Measurements from ENCODE around the gene GDF15.

GDF15 gene

DNA sequence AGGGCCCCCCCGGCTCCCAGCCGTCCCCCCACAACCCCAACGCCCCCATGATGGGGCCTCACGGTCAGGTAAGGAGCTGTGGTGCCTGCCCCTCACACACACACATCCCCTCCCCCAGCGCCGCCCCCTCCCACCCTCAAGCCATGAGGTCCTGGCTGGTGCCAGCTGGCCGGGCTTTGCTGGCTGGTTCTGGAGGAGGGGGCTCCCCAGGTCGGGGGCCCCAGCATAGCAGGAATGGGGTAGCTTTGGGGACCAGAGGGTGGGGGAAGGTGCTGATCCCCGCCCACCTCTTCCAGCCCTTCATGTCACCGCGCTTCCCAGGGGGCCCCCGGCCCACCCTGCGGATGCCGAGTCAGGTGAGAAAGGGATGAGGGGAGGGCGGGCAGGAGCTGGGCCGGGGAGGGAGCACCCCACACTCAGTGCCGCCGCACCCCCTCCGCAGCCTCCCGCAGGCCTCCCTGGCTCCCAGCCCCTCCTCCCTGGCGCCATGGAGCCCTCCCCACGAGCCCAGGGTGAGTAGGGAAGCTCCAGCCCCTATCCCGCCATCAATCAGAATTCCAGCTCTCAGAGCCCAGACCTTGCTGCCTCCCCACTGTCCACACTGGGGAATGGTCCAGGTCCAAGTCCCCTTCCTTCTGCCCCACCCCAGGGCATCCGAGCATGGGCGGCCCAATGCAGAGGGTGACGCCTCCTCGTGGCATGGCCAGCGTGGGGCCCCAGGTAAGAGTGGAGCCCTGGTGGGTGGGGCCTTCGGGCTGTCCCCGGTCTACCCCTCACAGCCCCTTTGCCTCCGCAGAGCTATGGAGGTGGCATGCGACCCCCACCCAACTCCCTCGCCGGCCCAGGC, 45.6 kb downstream of the GDF15 start:
- no peak for DNase-seq
- TF ChIP-seq POLR2A (IDR thresholded peaks at IDR 0.05; ENCODE audit: low read length) (no peak), GATA1 (IDR thresholded peaks at IDR 0.05; ENCODE audit: low read depth, low read length) (no peak)

GRCh38 chr19:18432275-18433014, 46.5 kb downstream of the GDF15 start:
- DNase-seq = no peak
- TF ChIP-seq GATA1 (IDR thresholded peaks at IDR 0.05; ENCODE audit: low read depth, low read length) (no peak), POLR2A (IDR thresholded peaks at IDR 0.05; ENCODE audit: low read length) (no peak)

- DNase-seq = no peak
- TF ChIP-seq GATA1 (IDR thresholded peaks at IDR 0.05; ENCODE audit: low read depth, low read length) = no peak
- TF ChIP-seq POLR2A (IDR thresholded peaks at IDR 0.05; ENCODE audit: low read length) = no peak
Observed at GRCh38 chr19:18433015-18433691, 47.2 kb downstream of the GDF15 start.

DNA sequence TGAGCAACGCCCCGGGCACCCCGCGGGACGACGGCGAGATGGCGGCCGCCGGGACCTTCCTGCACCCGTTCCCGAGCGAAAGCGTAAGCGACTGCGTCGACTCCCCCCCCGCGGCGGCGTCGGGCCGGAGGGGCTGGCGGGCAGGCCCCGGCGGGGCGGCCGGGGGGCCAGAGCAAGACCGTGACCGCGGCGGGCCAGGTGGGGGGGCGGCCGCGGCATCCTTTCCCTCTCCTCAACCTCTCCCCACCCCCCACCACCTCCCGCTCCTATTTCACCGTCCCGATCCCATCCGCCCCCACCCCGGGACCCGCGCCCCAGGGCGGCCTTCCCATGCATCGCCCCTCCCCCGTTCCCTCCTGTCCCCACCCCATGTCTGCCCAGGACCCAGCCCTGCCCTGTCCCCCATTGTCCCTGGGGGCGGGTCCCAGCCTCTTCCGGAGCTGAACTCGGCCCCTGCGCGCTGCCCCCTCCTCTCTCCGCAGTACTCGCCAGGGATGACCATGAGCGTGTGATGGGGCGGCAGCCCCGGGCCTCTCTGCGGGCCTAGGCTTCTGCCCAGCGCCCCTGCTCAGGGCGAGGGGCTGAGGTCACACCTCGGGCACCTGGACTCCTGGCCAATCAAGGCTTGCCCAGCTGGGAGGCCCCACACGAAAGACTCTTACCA, 47.9 kb downstream of the GDF15 start:
- no peak for TF ChIP-seq POLR2A (IDR thresholded peaks at IDR 0.05; ENCODE audit: low read length)
- TF ChIP-seq GATA1 (IDR thresholded peaks at IDR 0.05; ENCODE audit: low read depth, low read length) = no peak
- no peak for DNase-seq

GRCh38 chr19:18434411-18435175, 48.6 kb downstream of the GDF15 start:
- TF ChIP-seq POLR2A (IDR thresholded peaks at IDR 0.05; ENCODE audit: low read length) (no peak), GATA1 (IDR thresholded peaks at IDR 0.05; ENCODE audit: low read depth, low read length) (no peak)
- no peak for DNase-seq

DNA sequence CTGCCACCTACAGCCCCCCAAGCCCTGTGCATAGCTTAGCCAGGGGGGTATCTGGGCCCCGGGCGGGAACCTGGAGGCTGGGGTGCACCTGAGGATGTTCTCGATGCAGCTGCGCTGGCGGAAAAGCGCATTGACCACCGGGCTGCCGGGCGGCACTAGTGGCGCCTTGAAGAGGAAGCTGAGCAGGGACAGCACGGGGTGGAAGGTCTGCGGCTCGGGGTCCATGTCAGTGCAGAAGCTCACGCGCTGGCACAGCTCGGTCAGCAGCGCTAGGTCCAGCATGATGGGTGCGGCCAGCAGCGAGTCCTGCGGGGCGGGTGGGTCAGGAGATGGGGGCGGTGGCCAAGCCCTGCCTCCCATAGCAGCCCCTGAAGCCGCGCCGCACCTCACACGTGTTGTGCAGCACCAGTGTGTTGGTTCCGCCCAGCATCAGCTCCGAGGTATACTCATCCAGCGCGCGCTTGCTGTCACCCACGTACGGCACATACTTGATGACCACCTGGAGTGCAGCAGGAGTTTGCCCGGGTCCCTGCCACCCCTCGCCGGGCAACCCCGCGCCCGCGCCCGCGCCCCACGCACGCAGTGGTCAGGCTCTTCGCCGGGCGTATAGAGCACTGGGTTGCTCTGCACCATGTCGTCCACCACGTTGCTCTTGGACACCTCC, 49.4 kb downstream of the GDF15 start:
- no peak for TF ChIP-seq GATA1 (IDR thresholded peaks at IDR 0.05; ENCODE audit: low read depth, low read length)
- no peak for TF ChIP-seq POLR2A (IDR thresholded peaks at IDR 0.05; ENCODE audit: low read length)
- no peak for DNase-seq

GRCh38 chr19:18435842-18436670, 50.1 kb downstream of the GDF15 start:
- DNase-seq = no peak
- TF ChIP-seq POLR2A (IDR thresholded peaks at IDR 0.05; ENCODE audit: low read length) = no peak
- TF ChIP-seq GATA1 (IDR thresholded peaks at IDR 0.05; ENCODE audit: low read depth, low read length) = no peak

- peak; percentile 86 for DNase-seq
- TF ChIP-seq POLR2A (IDR thresholded peaks at IDR 0.05; ENCODE audit: low read length) (no peak), GATA1 (IDR thresholded peaks at IDR 0.05; ENCODE audit: low read depth, low read length) (no peak)
Observed at GRCh38 chr19:18436671-18437490, 50.9 kb downstream of the GDF15 start.

- DNase-seq = peak; percentile 77 to 78
Observed at GRCh38 chr19:18437491-18438330, 51.8 kb downstream of the GDF15 start, which contains the start of gene ISYNA1. TSS of gene ISYNA1 (minus strand) at chr19:18438133. CDS start at chr19:18437979, 154 bp downstream.

More at GRCh38 chr19:18437491-18438330, 51.8 kb downstream of the GDF15 start, which contains the start of gene ISYNA1:
- no peak for TF ChIP-seq POLR2A (IDR thresholded peaks at IDR 0.05; ENCODE audit: low read length)
- no peak for TF ChIP-seq GATA1 (IDR thresholded peaks at IDR 0.05; ENCODE audit: low read depth, low read length)

Measured in erythroblast (primary cell).